Effector memory CD8-positive, alpha-beta T cell (primary cell): ENCODE results near the gene KCNMA1.
"Not testable (repeated sequence)": the region's sequence is repeated elsewhere in the genome, so short reads cannot be mapped to it uniquely, and the experiment has no call there.

Source experiments
- ATAC-seq: fragments of 150-1000 bp; cut with Tn5 transposase; replicated peaks from 2 replicates; pipeline ENCODE4 v1.10.0; 2021; ENCODE audit warnings: mild to moderate bottlenecking, moderate library complexity
- DNase-seq, 3 experiments: peaks; one replicate each; pipeline ENCODE4 v3.0.0; 2021
- H3K27ac Mint-ChIP-seq, 2 donors: one replicate each; pipeline ENCODE4 v1.8.0; 2022; ENCODE audit warnings: mild to moderate bottlenecking in 2 of 2, mixed read lengths in 2 of 2, moderate library complexity in 2 of 2
- H3K27me3 Mint-ChIP-seq, 2 donors: one replicate each; pipeline ENCODE4 v1.8.0; 2022; ENCODE audit warnings: mixed read lengths in 2 of 2
- H3K36me3 Mint-ChIP-seq: one replicate; pipeline ENCODE4 v1.8.0; 2022; ENCODE audit warnings: mild to moderate bottlenecking, moderate library complexity, mixed read lengths; ENCODE audit not compliant: insufficient read depth
- H3K4me1 Mint-ChIP-seq, 2 donors: one replicate each; pipeline ENCODE4 v1.8.0; 2022; ENCODE audit warnings: low read depth in 2 of 2, mixed read lengths in 2 of 2
- H3K4me3 Mint-ChIP-seq, 2 donors: one replicate each; pipeline ENCODE4 v1.8.0; 2022; ENCODE audit warnings: mild to moderate bottlenecking in 2 of 2, mixed read lengths in 2 of 2, moderate library complexity in 2 of 2
- H3K9me3 Mint-ChIP-seq, 2 donors: one replicate each; pipeline ENCODE4 v1.8.0; 2022; ENCODE audit warnings: mixed read lengths in 2 of 2
- total RNA-seq, 9 experiments: gene quantifications; one replicate each; lab custom pipeline; 2026; lab: John Stamatoyannopoulos, UW

Gene KCNMA1
- 0 to 0.32 (median 0.06) reads per million in 9 experiments for total RNA-seq

DNA sequence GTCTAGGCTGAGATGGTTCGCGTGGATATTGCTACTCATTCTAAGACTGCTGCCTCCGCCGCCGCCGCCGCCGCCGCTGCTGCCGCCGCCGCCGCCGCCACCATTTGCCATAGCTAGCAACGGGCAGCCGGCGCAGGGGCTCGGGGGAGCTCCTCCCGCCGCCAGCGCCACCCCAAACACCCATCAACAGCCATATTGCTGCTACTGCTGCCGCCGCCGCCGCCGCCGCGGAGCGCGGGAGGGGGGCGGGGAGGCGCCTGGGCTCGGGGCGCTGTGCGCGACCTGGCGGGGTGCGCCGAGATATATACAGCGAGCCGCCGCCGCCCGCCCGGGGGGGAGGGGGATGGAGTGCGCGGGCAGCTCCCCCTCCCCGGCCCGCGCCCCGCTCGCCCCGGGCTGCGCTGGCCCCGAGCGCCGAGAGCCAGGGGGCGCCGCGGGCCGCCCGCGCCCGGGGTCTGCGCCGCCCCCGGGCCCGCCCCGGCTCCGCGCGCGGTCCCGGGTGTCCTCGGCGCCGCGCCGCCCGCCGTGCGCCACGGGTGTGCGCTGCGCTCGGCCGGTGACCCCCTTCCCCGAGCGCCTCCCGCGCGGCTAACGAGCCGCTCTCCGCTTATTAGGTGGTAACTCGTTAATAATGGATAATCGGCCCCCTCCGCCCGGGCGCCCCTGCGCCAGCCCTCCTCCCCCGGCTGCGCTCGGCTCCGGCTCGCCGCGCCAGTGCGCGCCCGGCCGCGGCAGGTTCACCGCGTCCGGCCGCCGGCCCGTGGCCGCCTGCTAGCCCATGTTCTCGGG, at the start of gene KCNMA1:
Gene KCNMA1, minus strand, starts transcription at position 277 of the 789 bp plus-strand sequence.
- Mint-ChIP-seq H3K36me3 (no peaks in the 10 kb centered on the region), H3K27ac (no peak within 1 kb of the TSS), H3K27me3 (peaks cover 70 to 91% of the 10 kb centered on the region in 2 donors), H3K4me3 (peak within 1 kb of the TSS; percentile 61 to 80), H3K4me1 (peaks cover 3 to 8% of the 10 kb centered on the region in 2 donors), H3K9me3 (no peaks in the 10 kb centered on the region)
- no peak for DNase-seq
- peak; percentile 24 for ATAC-seq

DNA sequence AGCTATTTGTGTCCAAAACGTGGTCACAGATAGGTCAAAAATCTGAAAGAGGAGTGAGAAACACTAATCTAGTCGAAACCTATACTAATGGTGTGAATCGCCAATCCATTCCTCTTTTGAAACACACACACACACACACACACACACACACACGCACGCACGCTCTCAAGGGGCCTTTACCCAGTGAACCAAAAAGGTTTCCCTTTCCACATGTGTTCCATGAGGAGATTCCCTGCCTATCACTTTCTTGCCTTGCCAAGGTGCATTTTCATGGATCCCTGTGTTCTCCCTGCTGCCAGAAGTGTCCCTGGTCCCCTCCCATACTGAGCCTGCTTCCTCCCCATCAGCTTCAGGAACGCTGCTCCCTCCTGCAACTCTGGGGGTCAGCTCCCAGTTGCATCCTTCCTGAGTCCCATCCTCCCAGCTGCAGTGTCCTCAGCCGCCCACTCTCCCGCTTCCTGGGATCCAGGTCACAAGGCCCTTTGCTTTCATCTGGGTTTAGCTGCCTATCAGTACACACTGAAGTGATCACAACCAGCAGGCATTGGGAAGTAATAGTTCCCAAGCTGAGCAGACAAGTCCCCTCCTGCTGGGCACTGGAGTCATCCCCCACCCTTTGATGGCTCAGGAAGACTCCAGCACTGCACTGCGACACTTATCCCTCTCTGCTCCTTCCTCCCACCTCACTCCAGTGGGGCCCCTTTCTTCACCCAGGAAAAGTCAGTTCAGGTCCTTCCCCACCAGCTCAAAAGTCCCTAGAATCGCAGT, 49.2 kb upstream of the KCNMA1 start:
- Mint-ChIP-seq H3K27ac (no peak overlapping the region), H3K4me3 (no peak overlapping the region), H3K27me3 (peaks cover 55 to 82% of the 10 kb centered on the region in 2 donors), H3K9me3 (no peaks in the 10 kb centered on the region), H3K36me3 (no peaks in the 10 kb centered on the region), H3K4me1 (no peaks in the 10 kb centered on the region)
- ATAC-seq: no peak
- no peak for DNase-seq

DNA sequence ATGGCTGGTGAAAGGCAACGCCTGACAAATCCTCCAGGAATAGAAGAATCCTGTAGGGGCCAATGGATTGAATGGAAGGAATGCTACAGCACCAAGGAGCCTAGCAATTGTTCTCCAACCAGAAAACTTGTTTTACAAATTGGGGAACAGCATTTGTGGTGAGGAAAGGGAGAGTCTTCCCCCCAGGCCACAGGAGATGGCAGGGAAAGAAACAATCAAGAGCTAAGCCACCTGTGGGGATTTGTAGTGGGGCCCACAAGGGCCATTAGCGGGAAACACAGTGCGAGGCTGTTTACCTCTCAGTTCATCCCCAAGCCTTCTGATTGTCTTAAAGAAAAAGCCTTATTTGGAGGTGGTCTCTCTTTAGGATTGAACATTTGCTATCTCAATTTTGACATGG, 48.5 kb upstream of the KCNMA1 start:
- Mint-ChIP-seq H3K4me1 (no peaks in the 10 kb centered on the region), H3K9me3 (no peaks in the 10 kb centered on the region), H3K27me3 (peaks cover 51 to 80% of the 10 kb centered on the region in 2 donors), H3K36me3 (no peaks in the 10 kb centered on the region), H3K27ac (no peak overlapping the region), H3K4me3 (no peak overlapping the region)
- DNase-seq: no peak
- ATAC-seq: no peak

DNA sequence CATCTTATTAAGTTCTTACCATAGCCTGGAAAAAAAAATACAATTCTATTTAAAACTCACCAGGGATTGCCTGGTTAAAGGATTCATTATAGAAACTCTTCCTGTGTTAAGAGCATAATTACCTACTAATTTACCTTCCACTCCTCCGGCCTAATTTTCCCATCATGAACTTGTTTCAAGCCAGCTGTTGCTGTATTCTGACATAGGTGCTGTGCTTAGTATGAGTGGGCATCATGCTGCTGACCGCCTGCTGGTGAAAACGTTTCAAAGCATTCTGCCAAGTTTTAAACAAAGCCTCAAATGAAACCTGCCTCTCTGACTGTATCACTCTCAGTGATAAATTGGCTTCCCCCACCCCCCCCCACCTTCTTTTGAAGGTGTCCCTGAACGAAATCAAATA, 47.8 kb upstream of the KCNMA1 start:
- H3K4me1 Mint-ChIP-seq: no peaks in the 10 kb centered on the region
- no peak for ATAC-seq
- H3K27me3 Mint-ChIP-seq: peaks cover 51 to 78% of the 10 kb centered on the region in 2 donors
- DNase-seq: no peak
- no peaks in the 10 kb centered on the region for H3K36me3 Mint-ChIP-seq
- no peak overlapping the region for H3K4me3 Mint-ChIP-seq
- no peak overlapping the region for H3K27ac Mint-ChIP-seq
- H3K9me3 Mint-ChIP-seq: no peaks in the 10 kb centered on the region

GRCh38 chr10:77683088-77683432, 45.5 kb upstream of the KCNMA1 start:
- H3K27me3 Mint-ChIP-seq: peaks cover 44 to 55% of the 10 kb centered on the region in 2 donors
- H3K36me3 Mint-ChIP-seq: not testable (repeated sequence)

DNA sequence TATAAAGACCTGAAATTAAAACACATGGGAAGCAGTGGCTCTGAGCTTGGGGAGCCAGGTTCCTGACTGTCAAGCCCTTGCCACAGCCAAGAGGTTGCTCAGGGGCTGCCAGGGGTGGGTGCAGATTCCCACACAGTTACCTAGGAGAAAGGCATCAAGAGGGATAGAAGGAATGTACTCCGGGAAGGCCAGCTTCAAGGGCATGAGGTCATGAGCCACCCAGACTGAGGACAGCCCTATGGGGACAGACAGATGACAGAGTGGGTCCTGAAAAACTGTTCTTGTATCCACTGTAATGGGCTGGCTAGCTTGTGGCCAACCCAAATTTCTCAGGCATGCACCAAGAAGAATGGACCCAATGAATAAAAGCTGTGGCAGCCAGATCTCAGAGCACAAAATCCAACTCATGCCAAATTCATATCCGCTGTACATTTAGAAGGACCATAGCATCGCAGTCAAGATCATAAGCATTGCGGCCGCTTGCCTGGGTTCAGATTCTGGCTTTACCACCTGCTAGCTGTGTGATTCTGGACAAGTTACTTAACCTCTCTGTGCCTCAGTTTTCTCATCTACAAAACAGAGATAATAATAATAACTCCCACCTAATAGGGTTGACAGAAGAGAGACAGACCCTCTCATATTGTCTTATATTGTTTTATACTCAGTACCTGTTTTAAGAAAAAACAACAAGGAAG, 44.9 kb upstream of the KCNMA1 start:
- no peak for ATAC-seq
- Mint-ChIP-seq H3K4me1 (no peaks in the 10 kb centered on the region), H3K9me3 (no peaks in the 10 kb centered on the region), H3K27ac (no peak overlapping the region), H3K27me3 (peaks cover 44 to 50% of the 10 kb centered on the region in 2 donors), H3K36me3 (no peaks in the 10 kb centered on the region), H3K4me3 (no peak overlapping the region)
- DNase-seq: no peak

More at GRCh38 chr10:77683088-77683432, 45.5 kb upstream of the KCNMA1 start:
- not testable (repeated sequence) for ATAC-seq, H3K4me3 Mint-ChIP-seq, H3K27ac Mint-ChIP-seq, H3K9me3 Mint-ChIP-seq, DNase-seq, H3K4me1 Mint-ChIP-seq

DNA sequence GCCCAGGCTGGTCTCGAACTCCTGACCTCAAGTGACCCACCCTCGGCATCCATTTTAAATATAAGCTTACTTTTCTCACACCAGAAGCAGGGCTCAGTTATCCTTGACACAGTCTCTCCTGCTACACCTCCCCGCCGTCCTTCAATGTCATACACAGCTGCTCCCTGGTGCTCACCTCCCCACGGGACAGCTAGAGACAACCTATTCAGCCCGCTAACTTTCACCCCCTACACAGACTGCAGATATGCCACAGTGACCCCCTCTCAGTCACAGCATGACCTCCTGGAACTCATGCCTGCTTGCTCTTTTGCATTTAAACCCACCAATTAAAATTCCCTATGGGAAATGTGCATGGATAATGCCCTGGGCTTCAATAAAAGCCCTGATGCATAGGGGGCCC, 44.2 kb upstream of the KCNMA1 start:
- no peak for ATAC-seq
- no peak for DNase-seq
- Mint-ChIP-seq H3K27me3 (peaks cover 37 to 43% of the 10 kb centered on the region in 2 donors), H3K9me3 (no peaks in the 10 kb centered on the region), H3K4me3 (no peak overlapping the region), H3K4me1 (no peaks in the 10 kb centered on the region), H3K36me3 (no peaks in the 10 kb centered on the region), H3K27ac (no peak overlapping the region)

- DNase-seq (no peak), ATAC-seq (no peak)
- Mint-ChIP-seq H3K9me3 (no peaks in the 10 kb centered on the region), H3K27me3 (peaks cover 35 to 37% of the 10 kb centered on the region in 2 donors), H3K36me3 (no peaks in the 10 kb centered on the region), H3K4me1 (no peaks in the 10 kb centered on the region), H3K27ac (no peak overlapping the region), H3K4me3 (no peak overlapping the region)
Measured at GRCh38 chr10:77680811-77681210, 43.2 kb upstream of the KCNMA1 start.

DNA sequence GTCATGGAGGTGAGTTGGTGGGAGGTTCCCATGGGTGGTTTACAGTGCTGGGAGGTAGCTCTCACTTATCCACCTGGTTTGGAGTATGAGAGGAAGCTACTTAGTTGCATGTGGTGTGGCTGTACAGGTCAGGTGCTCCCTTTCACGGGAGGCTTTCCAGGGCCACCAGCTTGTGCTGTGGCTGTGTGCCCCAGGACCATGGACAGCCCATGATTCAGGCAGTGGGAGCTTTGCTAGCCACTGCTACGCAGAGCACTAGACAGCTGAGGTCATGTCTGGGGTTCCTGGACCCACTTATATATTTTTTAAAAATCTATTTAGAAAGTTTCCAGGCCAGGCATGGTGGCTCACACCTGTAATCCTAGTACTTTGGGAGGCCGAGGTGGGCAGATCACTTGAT, 42.5 kb upstream of the KCNMA1 start:
- H3K4me1 Mint-ChIP-seq: no peaks in the 10 kb centered on the region
- H3K36me3 Mint-ChIP-seq: no peaks in the 10 kb centered on the region
- no peak for DNase-seq
- no peaks in the 10 kb centered on the region for H3K9me3 Mint-ChIP-seq
- H3K27ac Mint-ChIP-seq: no peak overlapping the region
- no peak for ATAC-seq
- H3K27me3 Mint-ChIP-seq: peaks cover 30 to 37% of the 10 kb centered on the region in 2 donors
- H3K4me3 Mint-ChIP-seq: no peak overlapping the region

- Mint-ChIP-seq H3K4me3 (no peak overlapping the region), H3K36me3 (no peaks in the 10 kb centered on the region), H3K9me3 (no peaks in the 10 kb centered on the region), H3K4me1 (no peaks in the 10 kb centered on the region), H3K27me3 (peaks cover 29 to 30% of the 10 kb centered on the region in 2 donors), H3K27ac (no peak overlapping the region)
- ATAC-seq: no peak
- no peak for DNase-seq
Measured at GRCh38 chr10:77679217-77679616, 41.6 kb upstream of the KCNMA1 start.

DNA sequence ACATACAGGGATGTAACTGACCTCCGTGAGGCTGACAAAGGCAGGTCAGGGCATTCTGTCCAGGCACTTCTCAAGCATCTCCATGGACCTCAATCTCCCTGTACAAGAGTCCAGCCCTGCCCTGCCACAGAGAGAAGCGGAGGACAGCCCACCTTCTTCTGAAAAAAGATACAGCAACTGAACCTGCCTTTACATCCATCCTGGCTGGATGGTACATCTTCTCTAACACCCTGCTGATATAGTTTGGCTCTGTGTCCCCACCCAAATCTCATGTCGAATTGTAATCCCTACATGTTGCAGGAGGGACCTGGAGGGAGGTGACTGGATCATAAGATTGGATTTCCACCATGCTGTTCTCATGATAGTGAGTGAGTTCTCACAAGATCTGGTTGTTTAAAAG, 40.5 kb upstream of the KCNMA1 start:
- ATAC-seq (no peak), DNase-seq (no peak)
- Mint-ChIP-seq H3K9me3 (no peaks in the 10 kb centered on the region), H3K36me3 (no peaks in the 10 kb centered on the region), H3K27ac (no peak overlapping the region), H3K27me3 (peaks cover 27 to 32% of the 10 kb centered on the region in 2 donors), H3K4me3 (no peak overlapping the region), H3K4me1 (peaks cover 6 to 7% of the 10 kb centered on the region in 2 donors)

DNA sequence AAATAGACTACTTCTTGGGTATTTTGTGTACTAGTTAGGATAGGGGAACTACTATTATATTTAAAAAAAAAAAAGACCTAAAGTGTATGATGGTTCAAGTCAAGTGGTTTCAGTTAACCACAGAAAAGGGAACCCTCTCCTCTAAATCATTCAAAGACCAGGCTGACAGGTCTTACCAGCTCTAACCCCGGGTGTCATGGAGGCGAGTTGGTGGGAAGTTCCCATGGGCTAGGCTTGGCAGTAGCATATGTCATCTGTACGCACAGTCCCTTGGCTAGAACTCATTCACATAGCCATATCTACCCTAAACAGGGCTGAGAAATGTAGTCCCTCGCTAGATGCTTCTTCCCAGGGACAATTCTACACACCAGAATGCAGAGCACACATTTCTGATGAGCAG, 37.7 kb upstream of the KCNMA1 start:
- H3K36me3 Mint-ChIP-seq: no peaks in the 10 kb centered on the region
- no peak for ATAC-seq
- peaks cover 6 to 7% of the 10 kb centered on the region in 2 donors for H3K4me1 Mint-ChIP-seq
- no peak overlapping the region for H3K4me3 Mint-ChIP-seq
- H3K27ac Mint-ChIP-seq: no peak overlapping the region
- H3K27me3 Mint-ChIP-seq: peaks cover 27 to 42% of the 10 kb centered on the region in 2 donors
- no peak for DNase-seq
- H3K9me3 Mint-ChIP-seq: no peaks in the 10 kb centered on the region

DNA sequence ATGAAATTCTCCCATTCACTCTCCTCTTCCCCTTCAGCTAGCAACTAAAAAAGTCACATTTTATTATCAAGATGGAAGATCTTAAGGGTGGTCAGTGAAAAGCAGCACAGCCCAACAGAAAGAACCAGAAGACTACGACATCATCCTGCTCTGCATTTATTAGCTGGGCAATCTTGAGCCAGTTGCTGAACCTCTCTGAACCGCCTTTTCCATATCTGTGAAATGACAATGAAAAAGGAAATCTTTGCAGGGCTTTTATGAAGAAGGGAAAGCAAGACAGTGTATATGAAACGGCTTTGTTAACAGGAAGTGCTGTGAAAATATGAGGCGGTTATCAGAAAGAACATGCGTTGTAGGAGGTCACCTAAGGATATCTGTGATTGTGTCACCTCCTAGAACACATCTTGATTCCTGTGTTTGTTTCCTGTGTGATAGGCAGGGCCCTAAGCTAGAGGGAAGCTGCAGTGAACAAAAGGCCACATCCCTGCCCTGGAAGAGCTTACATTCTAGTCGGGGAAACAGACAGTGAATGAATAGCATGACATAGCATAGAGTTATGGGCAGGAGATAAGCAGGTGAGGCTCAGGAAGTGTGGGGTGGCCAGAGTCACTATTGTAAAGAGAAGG, 36.0 kb upstream of the KCNMA1 start:
- ATAC-seq (no peak), DNase-seq (no peak)
- H3K27ac Mint-ChIP-seq: no peak overlapping the region
- H3K27me3 Mint-ChIP-seq: peaks cover 41 to 47% of the 10 kb centered on the region in 2 donors
- peaks cover 6 to 7% of the 10 kb centered on the region in 2 donors for H3K4me1 Mint-ChIP-seq
- no peaks in the 10 kb centered on the region for H3K9me3 Mint-ChIP-seq
- no peak overlapping the region for H3K4me3 Mint-ChIP-seq
- no peaks in the 10 kb centered on the region for H3K36me3 Mint-ChIP-seq
